ENCODE results near the gene EXD3. TPM values are rescaled to one million over a fixed set of nuclear protein-coding genes. Genes with fewer than 3 reads are reported as not detected.

Gene EXD3
- total RNA-seq, 4 donors from 2014 or later, result 2.8 to 16.8 (median 9.1) TPM

DNA sequence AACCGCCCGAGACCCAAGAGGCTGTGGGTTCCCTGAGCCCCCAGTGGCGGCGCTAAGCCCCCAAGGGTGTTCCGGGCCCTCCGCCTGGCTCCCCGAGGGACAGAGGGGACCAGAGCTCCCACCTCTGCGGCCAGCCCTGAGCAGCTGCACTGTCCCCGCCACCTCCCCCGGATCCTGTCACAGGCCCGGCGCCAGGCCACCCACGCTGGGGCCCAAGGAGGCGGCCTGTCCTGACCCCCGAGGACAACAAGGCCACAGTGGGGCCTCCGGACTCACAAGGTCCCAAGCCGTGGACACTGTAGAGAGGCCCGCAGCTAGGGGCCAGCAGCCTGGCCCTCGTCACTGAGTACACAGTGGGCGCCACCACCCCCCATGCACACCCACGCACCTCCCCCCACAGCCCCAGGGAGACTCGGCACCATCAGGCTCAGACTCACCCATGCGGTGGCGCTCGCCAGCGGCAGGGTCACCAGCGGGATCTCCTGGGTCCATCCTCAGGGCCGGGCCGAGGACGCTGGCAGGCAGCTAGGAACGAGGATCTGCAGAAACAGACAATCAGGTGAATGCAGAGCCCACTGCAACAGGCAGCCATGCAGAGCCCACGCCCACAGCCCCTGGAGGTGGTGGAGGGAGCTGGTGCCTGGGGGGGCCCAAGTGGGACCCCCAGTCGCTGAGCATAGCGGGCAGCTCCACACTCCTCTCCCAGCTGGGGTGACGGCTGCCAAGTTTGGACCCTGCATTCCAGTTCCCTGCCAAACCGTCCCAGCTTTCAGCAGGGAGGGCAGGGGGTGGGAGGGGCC, 27.9 kb downstream of the EXD3 start:
- Histone ChIP-seq H3K4me1 (peaks cover 0 to 11% (median 0%) of the 10 kb centered on the region in 3 donors), H3K27me3 (no peaks in the 10 kb centered on the region), H3K9me3 (no peaks in the 10 kb centered on the region), H3K36me3 (peaks cover 0 to 38% (median 0%) of the 10 kb centered on the region in 3 donors), H3K27ac (no peak overlapping the region), H3K4me3 (no peak overlapping the region)
- no peak for DNase-seq
- TF ChIP-seq POLR2A (IDR thresholded peaks at IDR 0.05), result no peak
- TF ChIP-seq, protein P1, sequence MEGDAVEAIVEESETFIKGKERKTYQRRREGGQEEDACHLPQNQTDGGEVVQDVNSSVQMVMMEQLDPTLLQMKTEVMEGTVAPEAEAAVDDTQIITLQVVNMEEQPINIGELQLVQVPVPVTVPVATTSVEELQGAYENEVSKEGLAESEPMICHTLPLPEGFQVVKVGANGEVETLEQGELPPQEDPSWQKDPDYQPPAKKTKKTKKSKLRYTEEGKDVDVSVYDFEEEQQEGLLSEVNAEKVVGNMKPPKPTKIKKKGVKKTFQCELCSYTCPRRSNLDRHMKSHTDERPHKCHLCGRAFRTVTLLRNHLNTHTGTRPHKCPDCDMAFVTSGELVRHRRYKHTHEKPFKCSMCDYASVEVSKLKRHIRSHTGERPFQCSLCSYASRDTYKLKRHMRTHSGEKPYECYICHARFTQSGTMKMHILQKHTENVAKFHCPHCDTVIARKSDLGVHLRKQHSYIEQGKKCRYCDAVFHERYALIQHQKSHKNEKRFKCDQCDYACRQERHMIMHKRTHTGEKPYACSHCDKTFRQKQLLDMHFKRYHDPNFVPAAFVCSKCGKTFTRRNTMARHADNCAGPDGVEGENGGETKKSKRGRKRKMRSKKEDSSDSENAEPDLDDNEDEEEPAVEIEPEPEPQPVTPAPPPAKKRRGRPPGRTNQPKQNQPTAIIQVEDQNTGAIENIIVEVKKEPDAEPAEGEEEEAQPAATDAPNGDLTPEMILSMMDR (IDR thresholded peaks at IDR 0.05), result no peak
- WGBS, 2 donors, result 89% methylated on average over 8 of the region's 36 CpGs; no CpG with 5 or more reads in 1 of the 2 donors
- intact Hi-C loops (cut with DNase I), result no loop called here

DNA sequence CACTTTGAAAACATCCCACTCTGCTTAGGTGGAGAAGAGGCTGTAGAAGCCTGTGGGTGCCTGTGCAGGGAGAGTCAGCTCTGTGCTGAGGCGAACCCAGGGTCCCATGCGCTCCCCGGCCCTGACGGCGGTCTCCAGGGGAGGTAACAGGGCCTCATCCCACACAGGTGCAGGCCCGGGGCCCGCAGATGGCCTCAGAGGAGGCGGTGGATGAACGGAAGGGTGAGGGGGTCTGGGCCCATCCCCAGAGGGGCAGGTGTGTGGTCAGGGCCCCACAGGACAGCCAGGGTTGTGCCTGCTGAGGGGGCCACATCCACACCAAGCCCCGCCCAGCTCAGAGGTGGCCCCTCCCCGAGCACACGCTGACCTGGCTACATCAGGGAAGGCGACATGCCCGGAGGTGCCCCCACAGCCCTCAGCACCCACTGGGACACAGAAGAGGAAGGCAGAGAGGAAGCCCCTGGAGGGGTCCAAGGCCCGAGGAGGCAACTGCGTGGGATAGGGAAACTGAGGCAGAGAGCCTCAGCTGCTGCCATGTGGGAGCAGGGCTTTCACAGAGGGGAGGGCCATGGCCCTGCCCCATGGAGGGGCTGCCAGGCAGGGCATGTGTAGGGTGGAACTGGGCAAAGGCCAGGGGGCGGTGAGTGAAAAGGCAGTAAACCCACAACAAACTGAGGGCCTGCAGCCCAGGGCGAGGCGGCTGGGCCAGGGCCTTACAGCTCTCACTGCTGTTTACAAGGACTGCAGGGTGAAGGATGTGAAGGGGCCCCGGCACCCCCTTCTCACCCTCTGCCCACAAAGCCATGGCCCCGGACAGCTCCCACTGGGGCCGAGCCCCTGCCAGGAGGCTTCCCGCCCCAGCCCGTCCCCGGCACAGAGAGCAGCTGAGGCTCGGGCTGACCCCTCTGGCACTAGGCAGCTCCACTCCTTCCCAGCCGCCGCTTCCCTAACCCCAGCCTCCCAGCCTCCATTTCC, 29.5 kb downstream of the EXD3 start:
- DNase-seq, result no peak
- Histone ChIP-seq H3K27ac (no peak overlapping the region), H3K9me3 (no peaks in the 10 kb centered on the region), H3K36me3 (peaks cover 0 to 51% (median 0%) of the 10 kb centered on the region in 3 donors), H3K4me3 (no peak overlapping the region), H3K4me1 (peaks cover 0 to 5% (median 0%) of the 10 kb centered on the region in 3 donors), H3K27me3 (no peaks in the 10 kb centered on the region)
- WGBS, 2 donors, result 91 to 95% methylated on average over 10 of the region's 28 CpGs
- intact Hi-C loops (cut with DNase I), result no loop called here
- TF ChIP-seq POLR2A (IDR thresholded peaks at IDR 0.05), result no peak
- TF ChIP-seq, protein P1 (IDR thresholded peaks at IDR 0.05), result no peak

DNA sequence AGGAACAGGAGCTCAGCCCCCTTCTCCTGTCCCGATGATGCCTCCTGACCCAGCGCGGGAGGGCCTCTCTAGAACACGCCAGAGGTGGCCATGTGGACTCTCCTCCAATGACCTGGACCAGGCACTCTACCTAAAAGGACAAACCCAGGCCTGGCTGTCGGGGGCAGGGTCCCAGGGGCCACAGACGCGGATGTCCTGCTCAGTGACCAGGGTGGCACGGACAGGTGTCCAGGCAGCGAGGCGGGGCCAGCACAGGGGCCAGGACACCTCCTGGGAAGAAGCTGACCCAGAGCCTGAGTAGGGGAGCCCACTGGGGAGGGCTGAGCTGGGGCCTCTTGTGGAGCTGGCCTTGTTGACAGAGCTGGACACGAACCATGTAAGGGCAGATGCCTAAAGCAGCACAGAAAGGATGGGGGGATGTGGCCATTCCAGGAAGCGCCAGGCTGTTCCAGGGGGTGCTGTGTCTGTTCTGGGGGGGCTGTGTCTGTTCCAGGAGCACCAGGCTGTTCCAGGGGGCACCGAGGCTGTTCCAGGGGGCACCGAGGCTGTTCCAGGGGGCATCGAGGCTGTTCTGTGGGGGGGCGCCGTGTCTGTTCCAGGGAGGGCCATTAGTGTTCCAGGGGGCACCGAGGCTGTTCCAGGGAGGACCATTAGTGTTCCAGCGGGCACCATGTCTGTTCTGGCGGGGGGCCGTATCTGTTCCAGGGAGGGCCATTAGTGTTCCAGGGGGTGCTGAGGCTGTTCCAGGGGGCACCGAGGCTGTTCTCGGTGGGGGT, 30.5 kb downstream of the EXD3 start:
- no peaks in the 10 kb centered on the region for H3K9me3 ChIP-seq
- H3K36me3 ChIP-seq, result peaks cover 0 to 51% (median 0%) of the 10 kb centered on the region in 3 donors
- H3K4me3 ChIP-seq, result no peak overlapping the region
- TF ChIP-seq POLR2A (IDR thresholded peaks at IDR 0.05), result no peak
- TF ChIP-seq, protein P1 (IDR thresholded peaks at IDR 0.05), result no peak
- intact Hi-C loops (cut with DNase I), result no loop called here
- H3K27me3 ChIP-seq, result no peaks in the 10 kb centered on the region
- no peak for DNase-seq
- H3K4me1 ChIP-seq, result peaks cover 0 to 16% (median 6%) of the 10 kb centered on the region in 3 donors
- H3K27ac ChIP-seq, result no peak overlapping the region
- 93% methylated on average over 9 of the region's 23 CpGs; no CpG with 5 or more reads in 1 of the 2 donors for WGBS, 2 donors

DNA sequence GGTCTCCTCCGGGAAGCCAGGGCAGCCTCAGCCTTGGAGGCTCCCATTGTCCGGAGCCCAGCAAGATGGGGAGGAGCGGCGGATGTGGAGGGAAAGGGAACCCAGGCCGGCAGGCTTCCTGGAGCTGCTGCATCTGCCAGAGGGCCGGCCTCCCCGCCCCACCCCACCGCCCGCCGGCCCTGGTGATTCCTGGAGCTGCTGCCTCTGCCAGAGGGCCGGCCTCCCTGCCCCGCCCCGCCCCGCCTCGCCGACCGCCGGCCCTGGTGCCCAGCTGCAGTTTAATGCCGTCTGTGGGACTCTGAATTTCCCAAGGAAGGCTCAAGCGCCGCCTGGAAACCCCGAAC, 31.6 kb downstream of the EXD3 start:
- intact Hi-C loops (cut with DNase I), result no loop called here
- peak overlapping the region in 1 of 4 donors; percentile 28 for H3K4me3 ChIP-seq
- WGBS, 2 donors, result 80 to 100% methylated on average over 2 to 3 of the region's 22 CpGs
- peaks cover 0 to 21% (median 6%) of the 10 kb centered on the region in 3 donors for H3K4me1 ChIP-seq
- TF ChIP-seq POLR2A (IDR thresholded peaks at IDR 0.05), result no peak
- TF ChIP-seq, protein P1 (IDR thresholded peaks at IDR 0.05), result no peak
- peak overlapping the region; percentile 1 to 86 (median 60) for H3K27ac ChIP-seq
- no peak for DNase-seq
- no peaks in the 10 kb centered on the region for H3K27me3 ChIP-seq
- H3K9me3 ChIP-seq, result no peaks in the 10 kb centered on the region
- peaks cover 0 to 51% (median 0%) of the 10 kb centered on the region in 3 donors for H3K36me3 ChIP-seq
